NCI-H1694 (cell line): ENCODE measurements around the gene ACTN4.

ENCODE experiments used
- DNase-seq: peaks from one replicate; lab custom pipeline; 2025; lab: John Stamatoyannopoulos, UW

The ACTN4 gene

DNA sequence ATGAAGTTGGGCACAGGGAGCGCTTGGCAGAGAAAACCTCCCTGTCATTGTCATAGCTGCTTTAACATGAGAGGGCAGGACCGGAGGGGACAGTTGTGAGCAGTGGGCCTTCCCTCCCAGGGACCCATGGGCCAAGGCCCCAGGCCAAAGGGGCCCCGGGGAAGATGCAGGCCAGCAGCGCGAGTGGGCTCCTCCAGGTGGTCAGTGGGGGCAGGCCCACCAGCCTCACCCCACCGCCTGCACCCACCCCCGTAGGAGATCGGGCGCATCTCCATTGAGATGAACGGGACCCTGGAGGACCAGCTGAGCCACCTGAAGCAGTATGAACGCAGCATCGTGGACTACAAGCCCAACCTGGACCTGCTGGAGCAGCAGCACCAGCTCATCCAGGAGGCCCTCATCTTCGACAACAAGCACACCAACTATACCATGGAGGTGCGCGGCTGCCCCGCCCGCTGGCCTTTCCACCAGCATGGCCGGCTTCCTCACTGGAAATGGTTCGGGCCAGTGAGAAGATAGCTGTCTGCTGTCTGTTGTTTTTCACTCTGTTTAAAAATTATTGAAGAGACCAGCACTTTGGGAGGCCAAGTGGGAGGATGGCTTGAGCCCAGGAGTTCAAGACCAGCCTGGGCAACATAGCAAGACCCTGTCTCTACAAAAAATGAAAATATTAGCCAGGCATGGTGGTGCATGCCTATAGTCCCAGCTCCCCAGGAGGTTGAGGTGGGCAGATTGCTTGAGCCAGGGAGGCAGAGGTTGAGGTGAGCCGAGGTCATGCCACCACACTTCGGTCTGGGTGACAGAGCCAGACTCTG, 78.2 kb downstream of the ACTN4 start:
- no peak for DNase-seq

DNA sequence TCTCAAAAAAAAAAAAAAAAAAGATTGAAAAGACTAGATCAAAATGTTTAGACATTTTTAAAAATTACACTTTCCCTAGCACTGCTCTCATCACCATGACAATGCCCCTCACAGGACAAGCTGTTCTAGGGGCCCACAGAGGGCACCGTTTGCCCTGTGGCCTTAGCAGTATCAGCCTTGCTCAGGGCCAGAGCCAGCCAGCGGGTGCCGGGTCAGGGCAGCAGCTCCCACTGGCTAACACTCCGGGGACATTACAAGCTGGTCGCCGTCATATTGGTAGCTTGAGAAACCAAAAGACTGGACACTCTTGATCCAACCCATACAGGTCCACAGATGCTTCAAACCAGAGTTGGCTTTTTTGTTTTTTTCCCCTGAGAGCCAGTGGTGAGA, 78.8 kb downstream of the ACTN4 start:
- DNase-seq = no peak

DNA sequence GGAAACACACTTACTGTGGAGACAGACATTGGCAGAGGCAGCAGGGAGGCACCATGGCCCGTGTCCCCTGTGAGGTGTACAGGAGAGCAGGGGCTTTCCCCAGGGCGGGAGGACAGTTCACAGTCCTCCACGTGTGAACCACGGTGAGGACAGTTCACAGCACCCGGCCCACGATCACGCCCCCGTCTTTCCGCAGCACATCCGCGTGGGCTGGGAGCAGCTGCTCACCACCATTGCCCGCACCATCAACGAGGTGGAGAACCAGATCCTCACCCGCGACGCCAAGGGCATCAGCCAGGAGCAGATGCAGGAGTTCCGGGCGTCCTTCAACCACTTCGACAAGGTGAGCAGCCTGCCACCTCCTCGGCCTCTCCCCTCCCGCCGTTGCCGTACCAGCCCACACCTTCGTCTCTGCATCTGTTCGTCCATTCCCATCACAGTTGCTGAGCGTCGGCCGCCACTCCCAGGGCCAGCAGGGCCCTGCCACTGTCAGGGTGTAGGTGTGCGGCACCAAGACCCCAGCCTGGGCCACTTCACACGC, 79.4 kb downstream of the ACTN4 start:
- DNase-seq = no peak

DNA sequence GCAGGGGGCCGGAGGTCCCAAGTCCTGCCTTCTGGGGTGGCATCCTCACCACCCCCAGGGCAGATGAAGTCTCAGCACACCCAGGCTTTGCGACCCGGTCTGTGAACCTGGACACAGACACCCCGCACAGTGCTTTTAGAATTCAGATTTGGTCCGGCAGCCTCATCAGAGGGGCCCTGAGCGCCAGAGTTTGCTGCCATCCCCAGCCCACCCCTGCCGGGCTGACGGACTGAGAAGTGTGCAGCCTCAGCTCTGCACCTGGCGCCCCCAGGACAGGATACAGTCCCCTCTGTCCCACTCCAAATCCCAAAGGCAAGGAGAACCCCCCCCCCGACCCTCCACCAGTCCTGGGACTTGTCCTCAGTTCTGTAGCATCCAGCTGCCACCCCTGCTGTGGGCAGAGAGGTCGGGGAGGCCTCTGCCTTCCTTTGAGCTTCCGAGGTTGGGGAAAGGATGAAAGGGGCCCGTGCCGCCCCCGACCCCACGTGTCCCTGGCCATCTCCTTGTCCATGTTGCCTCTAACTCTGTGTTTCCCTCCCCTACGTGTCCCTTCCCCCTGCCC, 79.9 kb downstream of the ACTN4 start:
- no peak for DNase-seq

DNA sequence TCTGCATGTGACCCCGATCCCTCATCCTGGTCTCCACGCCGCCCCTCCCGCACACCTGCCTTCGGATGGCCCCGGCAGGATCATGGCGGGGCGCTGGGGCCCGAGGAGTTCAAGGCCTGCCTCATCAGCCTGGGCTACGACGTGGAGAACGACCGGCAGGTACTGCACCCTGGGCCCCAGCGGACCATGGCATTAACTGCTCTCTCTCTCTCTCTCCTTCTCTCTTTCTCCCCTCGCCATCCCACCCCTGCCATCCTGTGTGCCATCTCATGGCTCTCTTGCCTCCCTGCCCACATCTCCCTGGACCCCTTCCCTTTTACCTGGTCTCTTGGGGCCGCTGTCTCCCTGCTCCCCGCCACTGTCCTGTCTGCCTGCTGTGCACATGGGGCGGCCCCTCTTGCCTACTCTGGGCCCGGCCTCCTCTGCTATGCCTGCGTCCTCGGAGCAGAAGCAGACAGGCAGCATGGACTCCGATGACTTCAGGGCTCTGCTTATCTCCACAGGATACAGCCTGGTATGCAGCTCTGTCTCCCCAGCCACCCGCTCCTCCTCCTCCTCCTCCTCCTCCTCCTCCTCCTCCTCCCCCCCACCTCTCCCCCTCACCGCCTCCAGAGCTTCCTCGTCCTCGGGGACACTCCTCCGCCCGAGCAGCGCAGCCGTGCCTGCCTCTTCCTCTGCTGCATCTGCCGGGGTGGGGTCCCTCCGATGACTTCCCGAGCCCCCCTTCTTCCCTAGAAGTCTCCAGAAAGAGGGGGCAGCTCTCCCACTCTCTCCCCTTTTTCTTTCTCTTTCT, 80.6 kb downstream of the ACTN4 start:
- DNase-seq = no peak

DNA sequence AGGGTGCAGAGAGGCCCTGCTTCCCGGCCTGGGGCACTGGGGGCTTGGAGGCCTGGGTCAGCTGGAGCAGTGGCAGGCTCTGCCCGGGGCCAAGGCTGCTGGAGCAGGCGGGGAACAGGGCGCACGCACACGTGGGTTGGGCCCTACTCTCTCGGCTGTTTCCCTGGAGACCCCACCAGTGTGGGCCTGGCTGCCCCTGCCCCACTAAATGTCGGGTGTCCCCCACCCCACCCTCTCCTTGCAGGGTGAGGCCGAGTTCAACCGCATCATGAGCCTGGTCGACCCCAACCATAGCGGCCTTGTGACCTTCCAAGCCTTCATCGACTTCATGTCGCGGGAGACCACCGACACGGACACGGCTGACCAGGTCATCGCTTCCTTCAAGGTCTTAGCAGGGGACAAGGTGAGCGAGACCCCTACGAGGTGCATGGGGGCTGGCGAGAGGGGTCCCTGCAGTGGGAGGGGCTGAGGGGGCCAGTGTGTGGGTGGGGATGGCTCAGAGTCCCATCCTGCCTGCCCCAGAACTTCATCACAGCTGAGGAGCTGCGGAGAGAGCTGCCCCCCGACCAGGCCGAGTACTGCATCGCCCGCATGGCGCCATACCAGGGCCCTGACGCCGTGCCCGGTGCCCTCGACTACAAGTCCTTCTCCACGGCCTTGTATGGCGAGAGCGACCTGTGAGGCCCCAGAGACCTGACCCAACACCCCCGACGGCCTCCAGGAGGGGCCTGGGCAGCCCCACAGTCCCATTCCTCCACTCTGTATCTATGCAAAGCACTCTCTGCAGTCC, 81.5 kb downstream of the ACTN4 start:
- DNase-seq = no peak

DNA sequence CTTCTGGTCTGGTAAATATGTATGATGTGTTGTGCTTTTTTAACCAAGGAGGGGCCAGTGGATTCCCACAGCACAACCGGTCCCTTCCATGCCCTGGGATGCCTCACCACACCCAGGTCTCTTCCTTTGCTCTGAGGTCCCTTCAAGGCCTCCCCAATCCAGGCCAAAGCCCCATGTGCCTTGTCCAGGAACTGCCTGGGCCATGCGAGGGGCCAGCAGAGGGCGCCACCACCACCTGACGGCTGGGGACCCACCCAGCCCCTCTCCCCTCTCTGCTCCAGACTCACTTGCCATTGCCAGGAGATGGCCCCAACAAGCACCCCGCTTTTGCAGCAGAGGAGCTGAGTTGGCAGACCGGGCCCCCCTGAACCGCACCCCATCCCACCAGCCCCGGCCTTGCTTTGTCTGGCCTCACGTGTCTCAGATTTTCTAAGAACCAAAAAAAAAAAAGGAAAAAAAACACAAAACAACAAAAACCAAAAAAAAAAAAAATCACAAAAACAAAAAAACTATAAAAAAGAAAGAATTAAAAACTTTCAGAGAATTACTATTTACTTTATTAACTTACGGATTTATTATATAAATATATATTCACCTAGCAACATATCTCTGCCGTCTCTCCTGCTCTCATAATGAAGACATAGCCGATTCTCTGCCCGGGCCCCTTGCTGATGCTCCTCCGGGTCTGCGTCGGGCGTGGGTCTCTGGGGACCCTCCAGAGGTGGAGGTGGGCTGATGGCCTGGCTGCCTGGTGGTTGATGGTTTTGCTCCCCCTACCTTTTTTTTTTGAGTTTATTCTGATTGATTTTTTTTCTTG, 82.4 kb downstream of the ACTN4 start:
- DNase-seq = peak; percentile 52

DNA sequence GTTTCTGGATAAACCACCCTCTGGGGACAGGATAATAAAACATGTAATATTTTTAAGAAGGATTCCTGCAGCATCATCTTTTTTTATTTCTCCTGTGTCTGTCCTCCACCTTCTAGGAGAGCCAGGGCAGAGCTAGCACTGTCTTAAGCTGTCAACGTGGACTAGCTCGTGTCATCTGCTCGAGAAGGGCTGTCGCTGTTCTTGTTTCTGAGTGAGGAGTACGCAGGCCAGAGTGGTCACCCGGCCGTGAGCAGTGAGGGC, 83.0 kb downstream of the ACTN4 start:
- DNase-seq = no peak

DNA sequence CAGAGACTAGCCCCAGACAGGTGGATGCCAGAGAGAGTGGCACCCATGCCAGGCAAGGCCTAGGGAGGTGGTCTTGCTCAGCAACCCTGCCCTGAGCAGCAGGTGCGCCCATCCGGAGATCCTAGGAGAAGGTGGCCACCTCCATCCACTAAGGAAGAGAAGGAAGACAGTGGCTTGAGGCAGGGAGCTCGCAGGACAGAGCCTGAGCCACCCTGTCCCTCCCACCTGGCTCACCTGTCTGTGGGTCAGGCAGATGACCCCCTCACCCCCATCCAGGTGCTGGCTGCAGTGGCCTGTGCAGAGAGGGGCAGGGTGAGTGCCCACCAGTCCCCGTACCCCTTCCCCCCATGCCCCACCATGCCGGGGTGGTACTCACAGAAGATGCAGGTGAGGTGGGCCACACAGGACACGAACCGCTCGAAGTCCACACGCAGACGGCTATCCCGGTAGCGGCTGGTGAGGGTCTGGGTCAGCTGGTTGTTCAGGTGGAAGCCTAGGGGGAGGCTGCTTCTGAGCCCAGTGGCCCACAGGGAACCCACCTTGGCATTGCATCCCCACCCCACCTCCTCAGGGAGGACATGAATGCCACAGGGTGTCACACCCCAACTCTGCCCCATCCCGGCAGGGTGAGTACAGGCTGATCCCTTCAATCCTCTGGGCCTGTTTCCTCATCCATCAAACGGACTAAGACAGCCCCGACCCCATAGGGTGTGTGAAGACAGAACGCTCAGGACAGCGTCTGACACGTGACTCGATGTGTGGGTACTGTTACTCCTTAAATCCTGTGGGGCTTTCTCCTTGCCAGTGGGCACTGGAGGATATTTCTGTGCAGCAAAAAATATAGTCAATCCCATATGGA, 83.5 kb downstream of the ACTN4 start:
- no peak for DNase-seq

- DNase-seq = no peak
These were observed 84.3 kb downstream of the ACTN4 start for GRCh38 chr19:38731654-38732301.

DNA sequence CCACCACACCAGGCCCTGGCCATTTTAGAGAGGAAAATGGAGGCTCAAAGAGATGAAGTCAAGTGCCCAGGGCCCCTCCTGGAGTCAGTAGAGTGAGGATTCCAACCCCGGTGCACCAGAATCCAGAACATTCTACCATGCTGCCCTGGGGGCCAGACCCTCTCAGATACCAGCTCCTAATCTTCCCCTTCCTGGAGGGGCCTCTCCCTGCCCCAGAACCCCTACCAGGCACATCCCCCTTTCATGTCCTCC, 85.7 kb downstream of the ACTN4 start:
- DNase-seq = no peak

DNA sequence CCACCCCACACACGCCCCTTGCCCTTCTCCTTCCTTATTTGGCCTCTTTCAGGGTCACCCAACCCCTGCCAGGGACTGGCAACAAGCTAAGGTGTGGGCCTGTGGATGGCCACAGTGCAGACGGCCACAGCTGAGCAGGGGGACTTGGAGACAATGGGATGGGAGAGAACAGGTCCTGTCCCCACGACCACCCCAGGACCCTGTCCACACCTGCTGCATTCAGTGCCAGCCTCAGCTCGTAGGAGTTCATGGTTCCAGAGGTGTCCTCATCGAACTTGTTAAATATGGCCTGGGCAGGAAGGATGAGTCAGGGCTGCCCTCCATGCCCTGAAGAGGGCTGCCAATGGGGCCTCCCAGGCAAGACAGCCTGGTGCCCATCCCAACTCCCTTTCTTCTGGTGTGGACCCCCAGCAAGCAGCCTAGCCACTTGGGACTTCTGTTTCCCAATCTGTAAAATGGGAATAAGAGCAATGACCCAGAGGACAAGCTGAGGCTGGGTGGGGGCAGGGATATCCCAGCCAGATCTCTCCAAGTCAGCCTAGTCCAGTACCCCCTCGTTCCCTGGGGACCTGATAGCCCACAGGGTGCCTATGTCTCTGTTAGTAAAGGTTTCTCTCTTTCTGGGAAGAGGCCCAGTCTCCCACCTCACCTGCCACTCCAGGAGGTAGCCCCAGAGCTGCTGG, 86.2 kb downstream of the ACTN4 start:
- DNase-seq = no peak

GRCh38 chr19:38734176-38734425, 86.7 kb downstream of the ACTN4 start:
- DNase-seq = no peak

GRCh38 chr19:38734426-38735256, 87.2 kb downstream of the ACTN4 start:
- no peak for DNase-seq

DNA sequence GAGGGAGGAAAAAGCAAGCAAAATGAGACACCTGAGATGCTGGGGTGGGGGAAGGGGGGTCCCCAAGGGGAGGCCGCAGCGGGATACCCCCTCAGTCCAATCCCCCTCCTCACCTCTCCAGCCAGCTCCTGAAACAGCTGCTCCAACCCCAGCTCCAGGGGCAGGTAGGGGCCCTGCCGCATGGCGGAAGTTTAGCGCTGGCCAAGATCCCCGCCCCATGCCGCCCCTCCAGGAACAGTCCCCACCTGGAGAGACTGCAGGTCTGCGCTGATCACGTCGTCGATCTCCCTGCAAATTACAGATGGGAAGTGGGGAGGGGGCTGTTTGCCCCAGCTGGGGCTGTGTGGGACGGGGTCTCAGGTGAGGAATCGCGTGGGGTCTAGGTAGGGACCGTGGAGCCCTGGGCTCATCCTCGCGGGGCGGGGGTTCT, 87.8 kb downstream of the ACTN4 start:
- DNase-seq = no peak

- no peak for DNase-seq
These were observed 88.6 kb downstream of the ACTN4 start for GRCh38 chr19:38736036-38736412.

DNA sequence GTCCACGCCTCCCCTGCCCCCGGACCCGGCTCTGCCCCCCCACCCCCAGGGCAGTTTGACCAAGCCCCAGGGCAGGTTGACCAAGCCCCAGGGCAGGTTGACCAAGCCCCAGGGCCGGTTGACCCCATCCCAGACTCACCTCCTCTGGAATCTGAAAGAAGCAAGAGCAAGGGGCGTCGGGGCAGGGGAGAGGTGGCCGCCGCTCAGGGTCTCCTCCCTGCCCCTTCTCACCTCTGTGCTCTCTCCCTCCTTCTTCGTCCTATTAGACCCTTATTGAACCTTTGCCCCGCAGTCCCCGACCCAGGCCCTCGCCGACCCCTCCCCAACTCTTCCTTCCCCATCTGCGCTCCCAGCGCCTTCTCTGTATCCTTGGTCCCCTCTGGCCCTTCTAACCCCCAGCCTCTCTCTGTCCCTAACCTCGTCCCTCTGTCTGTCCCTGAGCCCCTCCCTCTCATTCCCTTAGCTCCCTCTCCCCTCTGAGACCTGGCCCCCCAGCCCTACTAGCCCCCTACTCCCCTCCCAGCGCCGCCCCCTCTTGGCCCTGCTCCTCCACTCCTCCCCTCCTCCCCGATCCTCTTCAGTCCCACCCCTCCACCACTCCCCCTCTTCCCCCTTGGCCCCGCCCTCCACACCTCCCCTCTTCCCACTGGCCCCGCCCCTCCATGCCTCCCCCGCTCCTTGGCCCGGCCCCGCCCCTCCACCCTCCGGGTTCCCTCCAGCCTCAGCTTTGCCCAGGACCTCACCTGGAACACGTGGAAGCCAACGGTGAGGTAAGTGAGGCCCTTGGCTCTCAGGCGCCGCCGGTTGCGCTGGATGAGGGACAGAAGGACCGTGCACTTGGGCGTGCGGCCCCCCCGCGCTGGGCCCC, 89.2 kb downstream of the ACTN4 start:
- no peak for DNase-seq

- no peak for DNase-seq
These were observed 89.9 kb downstream of the ACTN4 start for GRCh38 chr19:38737281-38737865.
